Inferior parietal cortex (tissue), 1 donor: ENCODE data around the gene IFT122.

Experiments
- DNase-seq: peaks from one replicate; pipeline ENCODE4 v3.0.0-alpha.2; 2016; ENCODE audit errors: extremely low spot score

Gene IFT122

GRCh38 chr3:129434140-129434539 is 5.9 kb upstream of the IFT122 start:
- no peak for DNase-seq

GRCh38 chr3:129435367-129435766 is 4.7 kb upstream of the IFT122 start:
- no peak for DNase-seq

GRCh38 chr3:129439226-129439816 is 703 bp upstream of the IFT122 start:
- DNase-seq, result peak; percentile 20

GRCh38 chr3:129440618-129441190 is 680 bp downstream of the IFT122 start:
- DNase-seq, result no peak

- no peak for DNase-seq
Measured at GRCh38 chr3:129441215-129441614, 1.2 kb downstream of the IFT122 start.

GRCh38 chr3:129441782-129442181 is 1.8 kb downstream of the IFT122 start:
- no peak for DNase-seq

GRCh38 chr3:129442486-129442885 is 2.5 kb downstream of the IFT122 start:
- DNase-seq, result no peak

- no peak for DNase-seq
Measured at GRCh38 chr3:129442947-129443346, 2.9 kb downstream of the IFT122 start.

- DNase-seq, result no peak
Measured at GRCh38 chr3:129445471-129445870, 5.4 kb downstream of the IFT122 start.

GRCh38 chr3:129446926-129447325 is 6.9 kb downstream of the IFT122 start:
- no peak for DNase-seq

- no peak for DNase-seq
Measured at GRCh38 chr3:129448186-129448895, 8.3 kb downstream of the IFT122 start.

GRCh38 chr3:129449279-129450115 is 9.5 kb downstream of the IFT122 start:
- no peak for DNase-seq

GRCh38 chr3:129453732-129454131 is 13.7 kb downstream of the IFT122 start:
- no peak for DNase-seq

- no peak for DNase-seq
Measured at GRCh38 chr3:129460155-129460554, 20.1 kb downstream of the IFT122 start.

- no peak for DNase-seq
Measured at GRCh38 chr3:129460572-129460971, 20.5 kb downstream of the IFT122 start.

GRCh38 chr3:129461022-129461421 is 21.0 kb downstream of the IFT122 start:
- DNase-seq, result no peak

- DNase-seq, result no peak
Measured at GRCh38 chr3:129461461-129462146, 21.6 kb downstream of the IFT122 start.

- DNase-seq, result no peak
Measured at GRCh38 chr3:129462361-129462968, 22.4 kb downstream of the IFT122 start.

GRCh38 chr3:129463094-129463493 is 23.1 kb downstream of the IFT122 start:
- DNase-seq, result no peak

- peak; percentile 52 for DNase-seq
Measured at GRCh38 chr3:129463716-129464115, 23.7 kb downstream of the IFT122 start.

- no peak for DNase-seq
Measured at GRCh38 chr3:129467932-129468331, 27.9 kb downstream of the IFT122 start.
